Muscle layer of colon (tissue), 2 donors: ENCODE results near the gene AKAP1.

ENCODE experiments used
- H3K27ac ChIP-seq: one replicate; pipeline ENCODE4 v1.7.0; 2013; ENCODE audit warnings: low read depth, mild to moderate bottlenecking, low read length, moderate library complexity
- H3K27me3 ChIP-seq, 2 donors: one replicate each; pipeline ENCODE4 v1.7.0; 2013; ENCODE audit warnings: low read length in 2 of 2, mild to moderate bottlenecking in 2 of 2; ENCODE audit not compliant: insufficient read depth in 2 of 2, control insufficient read depth in 1 of 2
- H3K36me3 ChIP-seq: one replicate; pipeline ENCODE4 v1.7.0; 2013; ENCODE audit warnings: mild to moderate bottlenecking, low read length; ENCODE audit not compliant: insufficient read depth
- H3K4me1 ChIP-seq: one replicate; pipeline ENCODE4 v1.7.0; 2013; ENCODE audit warnings: mild to moderate bottlenecking, low read length; ENCODE audit not compliant: insufficient read depth
- H3K4me3 ChIP-seq, 2 donors: one replicate each; pipeline ENCODE4 v1.7.0; 2013; ENCODE audit warnings: low read length in 2 of 2, low read depth in 1 of 2, mild to moderate bottlenecking in 1 of 2, moderate library complexity in 1 of 2
- H3K9ac ChIP-seq: one replicate; pipeline ENCODE4 v1.7.0; 2013; ENCODE audit warnings: low read length
- H3K9me3 ChIP-seq: one replicate; pipeline ENCODE4 v1.7.0; 2013; ENCODE audit warnings: mild to moderate bottlenecking, low read length
- donor health status: abdominal sarcoma.
- donor health status: Adenocarcinoma of cecum.

Gene AKAP1

GRCh38 chr17:57117798-57118197 is 32.8 kb downstream of the AKAP1 start:
- no peaks in the 10 kb centered on the region for H3K27me3 ChIP-seq
- H3K9me3 ChIP-seq = no peaks in the 10 kb centered on the region
- H3K27ac ChIP-seq = no peak overlapping the region
- H3K4me1 ChIP-seq = peaks cover 5% of the 10 kb centered on the region
- no peak overlapping the region for H3K9ac ChIP-seq
- no peak overlapping the region for H3K4me3 ChIP-seq
- H3K36me3 ChIP-seq = peaks cover 87% of the 10 kb centered on the region

- H3K27ac ChIP-seq = no peak overlapping the region
- H3K9ac ChIP-seq = no peak overlapping the region
- no peaks in the 10 kb centered on the region for H3K4me1 ChIP-seq
- peaks cover 85% of the 10 kb centered on the region for H3K36me3 ChIP-seq
- no peaks in the 10 kb centered on the region for H3K27me3 ChIP-seq
- no peaks in the 10 kb centered on the region for H3K9me3 ChIP-seq
- H3K4me3 ChIP-seq = no peak overlapping the region
These were observed 35.8 kb downstream of the AKAP1 start for GRCh38 chr17:57120814-57121213.

- Histone ChIP-seq H3K4me1 (no peaks in the 10 kb centered on the region), H3K4me3 (no peak overlapping the region), H3K27me3 (no peaks in the 10 kb centered on the region), H3K9me3 (no peaks in the 10 kb centered on the region), H3K27ac (no peak overlapping the region), H3K9ac (no peak overlapping the region), H3K36me3 (peaks cover 81% of the 10 kb centered on the region)
These were observed 36.4 kb downstream of the AKAP1 start for GRCh38 chr17:57121308-57122042.

- Histone ChIP-seq H3K27ac (no peak overlapping the region), H3K9me3 (no peaks in the 10 kb centered on the region), H3K4me3 (no peak overlapping the region), H3K36me3 (peaks cover 56% of the 10 kb centered on the region), H3K9ac (no peak overlapping the region), H3K4me1 (no peaks in the 10 kb centered on the region), H3K27me3 (no peaks in the 10 kb centered on the region)
These were observed 39.0 kb downstream of the AKAP1 start for GRCh38 chr17:57124053-57124452.

GRCh38 chr17:57125406-57125805 is 40.4 kb downstream of the AKAP1 start:
- no peak overlapping the region for H3K4me3 ChIP-seq
- no peak overlapping the region for H3K9ac ChIP-seq
- no peaks in the 10 kb centered on the region for H3K4me1 ChIP-seq
- no peaks in the 10 kb centered on the region for H3K9me3 ChIP-seq
- no peaks in the 10 kb centered on the region for H3K27me3 ChIP-seq
- peaks cover 43% of the 10 kb centered on the region for H3K36me3 ChIP-seq
- no peak overlapping the region for H3K27ac ChIP-seq

- H3K4me3 ChIP-seq = no peak overlapping the region
- no peaks in the 10 kb centered on the region for H3K27me3 ChIP-seq
- peaks cover 39% of the 10 kb centered on the region for H3K36me3 ChIP-seq
- no peak overlapping the region for H3K9ac ChIP-seq
- no peaks in the 10 kb centered on the region for H3K4me1 ChIP-seq
- no peak overlapping the region for H3K27ac ChIP-seq
- no peaks in the 10 kb centered on the region for H3K9me3 ChIP-seq
These were observed 40.8 kb downstream of the AKAP1 start for GRCh38 chr17:57125866-57126265.

GRCh38 chr17:57130708-57131461 is 45.8 kb downstream of the AKAP1 start:
- H3K9me3 ChIP-seq = no peaks in the 10 kb centered on the region
- H3K4me3 ChIP-seq = no peak overlapping the region
- peaks cover 2% of the 10 kb centered on the region for H3K36me3 ChIP-seq
- H3K27ac ChIP-seq = no peak overlapping the region
- no peaks in the 10 kb centered on the region for H3K4me1 ChIP-seq
- H3K9ac ChIP-seq = no peak overlapping the region
- H3K27me3 ChIP-seq = no peaks in the 10 kb centered on the region

GRCh38 chr17:57132663-57133062 is 47.6 kb downstream of the AKAP1 start:
- Histone ChIP-seq H3K36me3 (no peaks in the 10 kb centered on the region), H3K9me3 (no peaks in the 10 kb centered on the region), H3K27me3 (no peaks in the 10 kb centered on the region), H3K27ac (no peak overlapping the region), H3K9ac (no peak overlapping the region), H3K4me1 (no peaks in the 10 kb centered on the region), H3K4me3 (no peak overlapping the region)

GRCh38 chr17:57133486-57133885 is 48.4 kb downstream of the AKAP1 start:
- Histone ChIP-seq H3K4me1 (no peaks in the 10 kb centered on the region), H3K36me3 (no peaks in the 10 kb centered on the region), H3K27ac (no peak overlapping the region), H3K9me3 (no peaks in the 10 kb centered on the region), H3K9ac (no peak overlapping the region), H3K4me3 (no peak overlapping the region), H3K27me3 (no peaks in the 10 kb centered on the region)

- no peaks in the 10 kb centered on the region for H3K27me3 ChIP-seq
- no peak overlapping the region for H3K9ac ChIP-seq
- no peaks in the 10 kb centered on the region for H3K4me1 ChIP-seq
- no peaks in the 10 kb centered on the region for H3K36me3 ChIP-seq
- no peaks in the 10 kb centered on the region for H3K9me3 ChIP-seq
- no peak overlapping the region for H3K4me3 ChIP-seq
- H3K27ac ChIP-seq = no peak overlapping the region
These were observed 50.2 kb downstream of the AKAP1 start for GRCh38 chr17:57135026-57135788.

- Histone ChIP-seq H3K27me3 (no peaks in the 10 kb centered on the region), H3K4me3 (no peak overlapping the region), H3K36me3 (no peaks in the 10 kb centered on the region), H3K27ac (no peak overlapping the region), H3K4me1 (no peaks in the 10 kb centered on the region), H3K9me3 (no peaks in the 10 kb centered on the region), H3K9ac (no peak overlapping the region)
These were observed 50.8 kb downstream of the AKAP1 start for GRCh38 chr17:57135789-57136291.
